CD4-positive, alpha-beta T cell (primary cell): ENCODE results near the gene RNF213. TPM values are rescaled to one million over a fixed set of nuclear protein-coding genes. Genes with fewer than 3 reads are reported as not detected.

Source experiments
- ATAC-seq: fragments of 200-7000 bp; cut with Tn5 transposase; one replicate; pipeline ENCODE4 v1.10.0; 2022; ENCODE audit warnings: mild to moderate bottlenecking; ENCODE audit not compliant: poor library complexity
- CTCF ChIA-PET: fragments of 350-600 bp; sonication (Branson Sonifier 250); formaldehyde crosslinking; loops from one replicate; lab custom pipeline; 2021; ENCODE audit warnings: antibody characterized with exemption, inconsistent platforms; lab: Charles Lee
- POLR2A ChIA-PET: fragments of 350-600 bp; sonication (Branson Sonifier 250); formaldehyde crosslinking; loops from one replicate; lab custom pipeline; 2021; ENCODE audit warnings: antibody characterized with exemption, inconsistent platforms; lab: Charles Lee
- DNase-seq, 14 experiments: peaks; one replicate each; pipeline ENCODE4 v3.0.0-alpha.2; 2013 to 2020; ENCODE audit warnings: mixed read lengths in 2 of 14
- H3K27ac ChIP-seq, 2 donors: one replicate each; pipeline versions ENCODE4 v1.5.1 to v1.7.0; 2013; ENCODE audit warnings: low read length in 2 of 2, low read depth in 1 of 2, mild to moderate bottlenecking in 1 of 2
- H3K27me3 ChIP-seq, 2 experiments: 1 replicate in 1 of 2; 2 replicates in 1 of 2; pipeline versions ENCODE4 v1.6.1 to v1.7.0; 2013; ENCODE audit warnings: low read length in 2 of 2, control low read depth in 1 of 2, mild to moderate bottlenecking in 1 of 2, moderate library complexity in 1 of 2; ENCODE audit not compliant: insufficient read depth in 2 of 2, control insufficient read depth in 1 of 2
- H3K36me3 ChIP-seq: one replicate; pipeline ENCODE4 v1.6.1; 2013; ENCODE audit warnings: low read length, control low read depth; ENCODE audit not compliant: insufficient read depth
- H3K4me1 ChIP-seq: one replicate; pipeline ENCODE4 v1.6.1; 2013; ENCODE audit warnings: low read length, control low read depth; ENCODE audit not compliant: insufficient read depth
- H3K4me3 ChIP-seq: one replicate; pipeline ENCODE4 v1.5.1; 2013; ENCODE audit warnings: mild to moderate bottlenecking, low read length, moderate library complexity
- H3K9me3 ChIP-seq, 2 experiments: 1 replicate in 1 of 2; 2 replicates in 1 of 2; pipeline versions ENCODE4 v1.6.1 to v1.7.0; 2013; ENCODE audit warnings: low read length in 2 of 2, mild to moderate bottlenecking in 2 of 2, control low read depth in 1 of 2, moderate library complexity in 1 of 2; ENCODE audit not compliant: control insufficient read depth in 1 of 2, insufficient read depth in 1 of 2
- H3K27ac Mint-ChIP-seq: one replicate; pipeline ENCODE4 v1.8.0; 2020; ENCODE audit warnings: mixed read lengths
- H3K27me3 Mint-ChIP-seq: one replicate; pipeline ENCODE4 v1.8.0; 2021; ENCODE audit warnings: mixed read lengths
- H3K36me3 Mint-ChIP-seq: one replicate; pipeline ENCODE4 v1.8.0; 2021; ENCODE audit warnings: low read depth, mixed read lengths
- H3K4me1 Mint-ChIP-seq: one replicate; pipeline ENCODE4 v1.8.0; 2021; ENCODE audit warnings: low read depth, mixed read lengths
- H3K4me3 Mint-ChIP-seq: one replicate; pipeline ENCODE4 v1.8.0; 2020; ENCODE audit warnings: mild to moderate bottlenecking, mixed read lengths
- H3K9me3 Mint-ChIP-seq: one replicate; pipeline ENCODE4 v1.8.0; 2020; ENCODE audit warnings: mixed read lengths
- CTCF ChIP-seq: fragments of 200-600 bp; IDR thresholded peaks from one replicate; pipeline ENCODE4 v1.8.0; 2022; ENCODE audit warnings: antibody characterized with exemption, mild to moderate bottlenecking
- intact Hi-C, 2 experiments: fragments of 100-400 bp; cut with DNase I in 1 of 2; cut with micrococcal nuclease in 1 of 2; formaldehyde crosslinking; loops; one replicate each; pipeline versions ENCODE4 v1.15.1 to v1.9.0; 2023 to 2025; cut with DNase I, micrococcal nuclease
- total RNA-seq, 174 experiments: library from RNA in 2 of 174; stranded (reverse) in 2 of 174; gene quantifications; one replicate each; pipeline ENCODE4 v1.2.3 and lab custom pipeline; 2021 to 2026

Gene RNF213
- total RNA-seq, 2 experiments from 2014 or later = 290 to 312 TPM

- Histone ChIP-seq H3K4me3 (peak overlapping the region; percentile 89), H3K27ac (peak overlapping the region; percentile 76 to 97), H3K27me3 (no peaks in the 10 kb centered on the region), H3K36me3 (peaks cover 8% of the 10 kb centered on the region), H3K9me3 (no peaks in the 10 kb centered on the region), H3K4me1 (peaks cover 82% of the 10 kb centered on the region)
- H3K9me3 Mint-ChIP-seq = no peaks in the 10 kb centered on the region
- H3K36me3 Mint-ChIP-seq = peaks cover 29% of the 10 kb centered on the region
- CTCF ChIA-PET = no interaction called here
- intact Hi-C loops = loop anchor here (2.0 to 10.0 kb wide), 2 partner anchors 115 to 1253 kb away; partner anchors contain the start of genes ACTG1 (in 1 of the 2) and EIF4A3 (in 1 of the 2)
- peaks cover 58% of the 10 kb centered on the region for H3K4me1 Mint-ChIP-seq
- ATAC-seq (no peak), DNase-seq (peak in 2 of 14 experiments; percentile 29 to 35)
- POLR2A ChIA-PET = interaction anchor here (0.7 to 2.1 kb wide), 4 partner anchors 10 to 43 kb away, joined by 3 to 11 read pairs (median 4); no protein-coding TSS in a partner anchor
- H3K4me3 Mint-ChIP-seq = peak overlapping the region; percentile 92
- no peaks in the 10 kb centered on the region for H3K27me3 Mint-ChIP-seq
- no peak for TF ChIP-seq CTCF
- H3K27ac Mint-ChIP-seq = peak overlapping the region; percentile 94
Measured at GRCh38 chr17:80262291-80262690, 1.6 kb downstream of the RNF213 start.

- intact Hi-C loops = loop anchor here (2.0 to 10.0 kb wide), 2 partner anchors 116 to 1252 kb away; partner anchors contain the start of genes ACTG1 (in 1 of the 2) and EIF4A3 (in 1 of the 2)
- Mint-ChIP-seq H3K27ac (peak overlapping the region; percentile 94), H3K4me3 (peak overlapping the region; percentile 98), H3K36me3 (peaks cover 29% of the 10 kb centered on the region), H3K4me1 (peaks cover 61% of the 10 kb centered on the region), H3K9me3 (no peaks in the 10 kb centered on the region), H3K27me3 (no peaks in the 10 kb centered on the region)
- Histone ChIP-seq H3K36me3 (peaks cover 12% of the 10 kb centered on the region), H3K9me3 (no peaks in the 10 kb centered on the region), H3K4me1 (peaks cover 83% of the 10 kb centered on the region), H3K27me3 (no peaks in the 10 kb centered on the region), H3K27ac (peak overlapping the region; percentile 76 to 97), H3K4me3 (peak overlapping the region; percentile 97)
- ATAC-seq = no peak
- peak in 1 of 14 experiments; percentile 43 for DNase-seq
- TF ChIP-seq CTCF = no peak
- ChIA-PET POLR2A (interaction anchor here (0.7 to 1.1 kb wide), 5 partner anchors 17 to 113 kb away, joined by 3 to 6 read pairs (median 4); partner anchors contain the start of gene SGSH), CTCF (no interaction called here)
Measured at GRCh38 chr17:80262775-80263244, 2.2 kb downstream of the RNF213 start.

GRCh38 chr17:80263253-80264204 is 2.9 kb downstream of the RNF213 start:
- POLR2A ChIA-PET = interaction anchor here (0.6 to 1.1 kb wide), 7 partner anchors 17 to 116 kb away, joined by 3 to 6 read pairs (median 3); partner anchors contain the start of gene SGSH

More at GRCh38 chr17:80263253-80264204, 2.9 kb downstream of the RNF213 start:
- TF ChIP-seq CTCF = no peak
- H3K9me3 Mint-ChIP-seq = no peaks in the 10 kb centered on the region
- peak overlapping the region; percentile 94 for H3K27ac Mint-ChIP-seq
- Histone ChIP-seq H3K36me3 (peaks cover 19% of the 10 kb centered on the region), H3K27ac (peak overlapping the region; percentile 76 to 97), H3K4me3 (peak overlapping the region; percentile 97), H3K27me3 (no peaks in the 10 kb centered on the region), H3K9me3 (no peaks in the 10 kb centered on the region), H3K4me1 (peaks cover 88% of the 10 kb centered on the region)
- ATAC-seq = peak; percentile 28
- H3K4me1 Mint-ChIP-seq = peaks cover 57% of the 10 kb centered on the region
- intact Hi-C loops = loop anchor here (2.0 to 10.0 kb wide), 2 partner anchors 117 to 1251 kb away; partner anchors contain the start of genes ACTG1 (in 1 of the 2) and EIF4A3 (in 1 of the 2)
- no peaks in the 10 kb centered on the region for H3K27me3 Mint-ChIP-seq
- CTCF ChIA-PET = no interaction called here
- H3K36me3 Mint-ChIP-seq = peaks cover 29% of the 10 kb centered on the region
- peak overlapping the region; percentile 98 for H3K4me3 Mint-ChIP-seq
- peak; percentile 60 to 95 (median 80) for DNase-seq
